Activated naive CD4-positive, alpha-beta T cell (primary cell): Measurements from ENCODE around the gene SLC39A11.

Experiments
- DNase-seq, 4 experiments: peaks; one replicate each; lab custom pipeline; 2025; lab: John Stamatoyannopoulos, UW

SLC39A11 gene

GRCh38 chr17:72747501-72747900 is 345.0 kb downstream of the SLC39A11 start:
- DNase-seq, result no peak

- DNase-seq, result no peak
These were observed 347.2 kb downstream of the SLC39A11 start for GRCh38 chr17:72745241-72745640.

GRCh38 chr17:72743037-72743467 is 349.4 kb downstream of the SLC39A11 start:
- DNase-seq, result no peak

- no peak for DNase-seq
These were observed 355.3 kb downstream of the SLC39A11 start for GRCh38 chr17:72737151-72737690.

GRCh38 chr17:72735592-72735991 is 356.9 kb downstream of the SLC39A11 start:
- DNase-seq, result no peak

- no peak for DNase-seq
These were observed 357.4 kb downstream of the SLC39A11 start for GRCh38 chr17:72735048-72735447.

GRCh38 chr17:72734613-72735012 is 357.9 kb downstream of the SLC39A11 start:
- no peak for DNase-seq

- DNase-seq, result no peak
These were observed 358.7 kb downstream of the SLC39A11 start for GRCh38 chr17:72733619-72734282.

- DNase-seq, result no peak
These were observed 359.4 kb downstream of the SLC39A11 start for GRCh38 chr17:72732893-72733618.

GRCh38 chr17:72730077-72730476 is 362.4 kb downstream of the SLC39A11 start:
- no peak for DNase-seq

GRCh38 chr17:72726936-72727335 is 365.6 kb downstream of the SLC39A11 start:
- peak in 2 of 4 experiments; percentile 7 to 9 for DNase-seq

- DNase-seq, result peak in 2 of 4 experiments; percentile 12 to 17
These were observed 366.9 kb downstream of the SLC39A11 start for GRCh38 chr17:72725433-72726068.

- no peak for DNase-seq
These were observed 368.2 kb downstream of the SLC39A11 start for GRCh38 chr17:72724267-72724666.

GRCh38 chr17:72723711-72724110 is 368.8 kb downstream of the SLC39A11 start:
- DNase-seq, result no peak

GRCh38 chr17:72720494-72720825 is 372.0 kb downstream of the SLC39A11 start:
- no peak for DNase-seq

GRCh38 chr17:72719578-72720493 is 372.7 kb downstream of the SLC39A11 start:
- DNase-seq, result peak in 2 of 4 experiments; percentile 13 to 23

GRCh38 chr17:72719206-72719577 is 373.3 kb downstream of the SLC39A11 start:
- DNase-seq, result no peak

- no peak for DNase-seq
These were observed 374.8 kb downstream of the SLC39A11 start for GRCh38 chr17:72717676-72718075.

GRCh38 chr17:72717276-72717675 is 375.2 kb downstream of the SLC39A11 start:
- no peak for DNase-seq

GRCh38 chr17:72715906-72716572 is 376.4 kb downstream of the SLC39A11 start:
- DNase-seq, result no peak

GRCh38 chr17:72714357-72714966 is 378.0 kb downstream of the SLC39A11 start:
- DNase-seq, result no peak
